Measurements from ENCODE around the gene KRT79.

- TF ChIP-seq ZNF274 (IDR thresholded peaks at IDR 0.05; ENCODE audit: low read depth, low read length) = no peak
- TF ChIP-seq YY1 (IDR thresholded peaks at IDR 0.05; ENCODE audit: insufficient read depth, insufficient read length) = no peak
Measured at GRCh38 chr12:52836042-52836466, 1.9 kb upstream of the KRT79 start.
